SK-N-SH (cell line): ENCODE measurements around the gene IL1R1. TPM values are rescaled to one million over a fixed set of nuclear protein-coding genes. Genes with fewer than 3 reads are reported as not detected.

Source experiments
- polyA plus RNA-seq, 3 experiments: library from polyadenylated mRNA; depleted of rRNA; stranded (reverse); fragments of >200 nt; gene quantifications; 2 replicates each; pipeline ENCODE4 v1.2.3, GENCODE V29; 2012

The IL1R1 gene
- polyA plus RNA-seq, 1 of the 3 experiments (the other 2 are of a cell fraction): 13.3 TPM

Other genes with a start within 250 kb of the IL1R1 start
- gene IL1R2, start 150.8 kb upstream of the IL1R1 start, polyA plus RNA-seq (2012; rRNA removed): 0.16 and 0.49 TPM in 2 replicates
- gene IL1RL2, start 44.3 kb downstream of the IL1R1 start, polyA plus RNA-seq (2012; rRNA removed): 0.05 TPM in 1 of 2 replicates, not detected in the other
- not detected in 2 replicates for gene IL1RL1, start 168.8 kb downstream of the IL1R1 start, polyA plus RNA-seq (2012; rRNA removed)
- 0.11 TPM in 1 of 2 replicates, not detected in the other for gene IL18R1, start 213.1 kb downstream of the IL1R1 start, polyA plus RNA-seq (2012; rRNA removed)